ENCODE measurements around the gene FOLR2. TPM values are rescaled to one million over a fixed set of nuclear protein-coding genes. Genes with fewer than 3 reads are reported as not detected.

Gene FOLR2
- total RNA-seq, 3 donors from 2014 or later (not counting 1 experiment from before 2014, with no cell fraction given): not detected

DNA sequence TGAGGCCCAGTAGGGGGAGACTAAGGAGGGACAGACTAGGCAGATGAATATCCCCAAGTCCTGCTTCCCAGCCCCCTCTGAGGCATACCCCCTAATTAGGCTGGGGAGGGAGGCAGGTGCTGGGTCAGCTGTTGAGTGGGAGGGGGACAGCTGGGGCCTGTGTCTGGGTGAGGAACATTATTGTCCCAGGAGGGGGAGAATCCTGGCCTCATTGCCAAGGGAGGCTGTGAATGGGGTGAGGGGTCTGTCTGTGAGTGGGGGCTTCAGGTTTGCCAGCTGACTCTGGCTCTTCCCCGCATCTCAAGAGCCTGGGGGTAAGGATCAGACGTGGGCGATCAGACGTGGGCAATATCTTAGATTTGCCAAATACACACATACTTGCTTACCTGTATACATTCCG, 10.1 kb downstream of the FOLR2 start:
- WGBS (ENCODE audit: insufficient coverage): 97% methylated on average over 5 of the region's 5 CpGs
- H3K4me3 ChIP-seq (ENCODE audit: low read length): no peak overlapping the region
- DNase-seq (no peak), ATAC-seq (no peak)
- peaks cover 33% of the 10 kb centered on the region for H3K36me3 ChIP-seq (ENCODE audit: control insufficient read depth, insufficient read depth, low read length)
- H3K27me3 Mint-ChIP-seq (ENCODE audit: low read depth in 2 of 2): no peaks in the 10 kb centered on the region
- intact Hi-C loops (cut with micrococcal nuclease): no loop called here
- peaks cover 38% of the 10 kb centered on the region for H3K4me1 ChIP-seq (ENCODE audit: control insufficient read depth, insufficient read depth, low read length)
- H3K4me3 Mint-ChIP-seq: no peak overlapping the region
- no peaks in the 10 kb centered on the region for H3K27me3 ChIP-seq (ENCODE audit: control insufficient read depth, insufficient read depth, low read length)
- H3K9me3 Mint-ChIP-seq: no peaks in the 10 kb centered on the region
- H3K36me3 Mint-ChIP-seq: no peaks in the 10 kb centered on the region
- H3K27ac Mint-ChIP-seq: no peak overlapping the region
- TF ChIP-seq, protein P1, sequence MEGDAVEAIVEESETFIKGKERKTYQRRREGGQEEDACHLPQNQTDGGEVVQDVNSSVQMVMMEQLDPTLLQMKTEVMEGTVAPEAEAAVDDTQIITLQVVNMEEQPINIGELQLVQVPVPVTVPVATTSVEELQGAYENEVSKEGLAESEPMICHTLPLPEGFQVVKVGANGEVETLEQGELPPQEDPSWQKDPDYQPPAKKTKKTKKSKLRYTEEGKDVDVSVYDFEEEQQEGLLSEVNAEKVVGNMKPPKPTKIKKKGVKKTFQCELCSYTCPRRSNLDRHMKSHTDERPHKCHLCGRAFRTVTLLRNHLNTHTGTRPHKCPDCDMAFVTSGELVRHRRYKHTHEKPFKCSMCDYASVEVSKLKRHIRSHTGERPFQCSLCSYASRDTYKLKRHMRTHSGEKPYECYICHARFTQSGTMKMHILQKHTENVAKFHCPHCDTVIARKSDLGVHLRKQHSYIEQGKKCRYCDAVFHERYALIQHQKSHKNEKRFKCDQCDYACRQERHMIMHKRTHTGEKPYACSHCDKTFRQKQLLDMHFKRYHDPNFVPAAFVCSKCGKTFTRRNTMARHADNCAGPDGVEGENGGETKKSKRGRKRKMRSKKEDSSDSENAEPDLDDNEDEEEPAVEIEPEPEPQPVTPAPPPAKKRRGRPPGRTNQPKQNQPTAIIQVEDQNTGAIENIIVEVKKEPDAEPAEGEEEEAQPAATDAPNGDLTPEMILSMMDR (IDR thresholded peaks at IDR 0.05): no peak
- no peak overlapping the region for H3K27ac ChIP-seq (ENCODE audit: low read length)
- peaks cover 19 to 52% of the 10 kb centered on the region in 2 donors for H3K4me1 Mint-ChIP-seq
- no peaks in the 10 kb centered on the region for H3K9me3 ChIP-seq (ENCODE audit: control insufficient read depth, insufficient read depth, low read length)

DNA sequence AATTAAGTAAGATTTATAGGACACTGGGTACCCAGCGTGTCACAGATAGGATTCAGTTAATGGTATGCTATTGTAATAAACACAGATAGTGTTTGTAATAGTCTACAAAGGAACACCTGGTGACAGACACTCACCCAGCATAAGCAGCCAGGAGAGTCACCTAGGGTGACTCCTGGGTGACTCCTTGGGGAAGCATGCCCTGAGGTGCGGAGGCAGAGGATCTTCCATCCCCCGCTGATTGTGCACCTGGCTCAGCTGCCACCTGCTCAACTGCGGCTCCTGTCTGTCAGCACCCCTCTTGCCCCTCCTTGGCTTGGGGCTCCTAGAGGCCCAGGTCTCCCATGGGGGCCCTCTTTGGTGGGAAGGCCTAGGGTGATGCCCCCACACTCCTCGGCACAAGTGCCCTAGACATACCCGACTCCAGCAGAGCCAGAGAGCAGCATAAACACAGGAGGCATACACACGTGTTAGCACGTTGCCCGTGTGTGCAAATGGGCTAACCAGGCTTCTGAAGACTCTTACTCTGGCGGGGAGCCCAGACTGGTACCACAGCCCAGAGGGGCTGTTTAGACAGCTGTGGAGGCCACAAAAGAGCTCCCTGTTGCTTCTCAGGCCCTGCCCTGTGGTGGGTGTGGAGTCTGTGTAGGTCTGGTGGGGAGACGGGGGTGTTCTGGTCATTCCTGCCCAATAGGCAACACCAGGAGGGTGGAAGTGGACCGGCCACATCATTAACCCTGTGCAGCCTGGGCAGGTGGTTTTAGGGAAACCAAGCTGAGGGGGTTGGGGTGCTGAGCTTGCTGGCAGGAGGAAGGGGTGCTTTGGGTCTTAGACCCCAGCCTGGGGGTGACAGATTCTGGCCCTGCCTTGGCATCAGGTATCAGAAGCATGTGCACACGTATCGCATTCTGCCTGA, 11.0 kb downstream of the FOLR2 start:
- intact Hi-C loops (cut with micrococcal nuclease): no loop called here
- Histone ChIP-seq H3K4me3 (ENCODE audit: low read length) (no peak overlapping the region), H3K9me3 (ENCODE audit: control insufficient read depth, insufficient read depth, low read length) (no peaks in the 10 kb centered on the region), H3K27me3 (ENCODE audit: control insufficient read depth, insufficient read depth, low read length) (no peaks in the 10 kb centered on the region), H3K4me1 (ENCODE audit: control insufficient read depth, insufficient read depth, low read length) (peaks cover 29% of the 10 kb centered on the region), H3K36me3 (ENCODE audit: control insufficient read depth, insufficient read depth, low read length) (peaks cover 42% of the 10 kb centered on the region), H3K27ac (ENCODE audit: low read length) (no peak overlapping the region)
- Mint-ChIP-seq H3K4me3 (no peak overlapping the region), H3K27ac (no peak overlapping the region), H3K36me3 (no peaks in the 10 kb centered on the region), H3K27me3 (ENCODE audit: low read depth in 2 of 2) (no peaks in the 10 kb centered on the region), H3K4me1 (peaks cover 13 to 48% of the 10 kb centered on the region in 2 donors), H3K9me3 (no peaks in the 10 kb centered on the region)
- ATAC-seq: no peak
- WGBS (ENCODE audit: insufficient coverage): 94% methylated on average over 14 of the region's 14 CpGs
- TF ChIP-seq, protein P1 (IDR thresholded peaks at IDR 0.05): no peak
- DNase-seq: no peak

GRCh38 chr11:72228229-72228843, 11.7 kb downstream of the FOLR2 start:
- H3K27ac ChIP-seq (ENCODE audit: low read length): no peak overlapping the region
- no peak overlapping the region for H3K4me3 Mint-ChIP-seq
- H3K27me3 Mint-ChIP-seq (ENCODE audit: low read depth in 2 of 2): no peaks in the 10 kb centered on the region
- TF ChIP-seq, protein P1 (IDR thresholded peaks at IDR 0.05): no peak
- no peak for DNase-seq
- WGBS (ENCODE audit: insufficient coverage): 95% methylated on average over 16 of the region's 16 CpGs
- no peak overlapping the region for H3K4me3 ChIP-seq (ENCODE audit: low read length)
- H3K36me3 ChIP-seq (ENCODE audit: control insufficient read depth, insufficient read depth, low read length): peaks cover 48% of the 10 kb centered on the region
- H3K9me3 Mint-ChIP-seq: no peaks in the 10 kb centered on the region
- H3K4me1 ChIP-seq (ENCODE audit: control insufficient read depth, insufficient read depth, low read length): peaks cover 25% of the 10 kb centered on the region
- H3K27ac Mint-ChIP-seq: no peak overlapping the region
- H3K9me3 ChIP-seq (ENCODE audit: control insufficient read depth, insufficient read depth, low read length): no peaks in the 10 kb centered on the region
- ATAC-seq: no peak
- no peaks in the 10 kb centered on the region for H3K27me3 ChIP-seq (ENCODE audit: control insufficient read depth, insufficient read depth, low read length)
- no peaks in the 10 kb centered on the region for H3K36me3 Mint-ChIP-seq
- intact Hi-C loops (cut with micrococcal nuclease): no loop called here
- H3K4me1 Mint-ChIP-seq: peaks cover 8 to 42% of the 10 kb centered on the region in 2 donors
